DND-41 (cell line): ENCODE data around the gene MEX3C.

Experiments used
- ATAC-seq: fragments of 200-7000 bp; cut with Tn5 transposase; 3 replicates; pipeline ENCODE4 v1.9.1; 2021; ENCODE audit warnings: low read depth; ENCODE audit not compliant: insufficient read depth
- DNase-seq: peaks from one replicate; pipeline ENCODE4 v3.0.0-alpha.2; 2020
- H2AFZ ChIP-seq: 2 replicates; pipeline ENCODE4 v1.6.0; 2012; ENCODE audit warnings: low read depth, low read length
- H3K27ac ChIP-seq: 2 replicates; pipeline ENCODE4 v1.5.1; 2012; ENCODE audit warnings: low read length, inconsistent platforms
- H3K27me3 ChIP-seq: fragments of 200-600 bp; sonication (generic); 2 replicates; pipeline ENCODE4 v1.6.0; 2012; ENCODE audit warnings: low read length, mild to moderate bottlenecking, inconsistent platforms; ENCODE audit not compliant: insufficient read depth, poor library complexity
- H3K36me3 ChIP-seq: 2 replicates; pipeline ENCODE4 v1.5.1; 2012; ENCODE audit warnings: low read length, inconsistent platforms; ENCODE audit not compliant: insufficient read depth
- H3K4me1 ChIP-seq: 2 replicates; pipeline ENCODE4 v1.5.1; 2012; ENCODE audit warnings: mild to moderate bottlenecking, low read length; ENCODE audit not compliant: insufficient read depth
- H3K4me2 ChIP-seq: 2 replicates; pipeline ENCODE4 v1.6.0; 2012; ENCODE audit warnings: mild to moderate bottlenecking, moderate library complexity, low read length, inconsistent platforms; ENCODE audit not compliant: insufficient read depth
- H3K4me3 ChIP-seq, 2 experiments: fragments of 200-600 bp in 1 of 2; shearing (Covaris generic) in 1 of 2; 2 replicates each; pipeline ENCODE4 v1.5.1; 2012 to 2016; ENCODE audit warnings: inconsistent platforms in 2 of 2, low read length in 2 of 2, mild to moderate bottlenecking in 2 of 2, low read depth in 1 of 2, moderate library complexity in 1 of 2
- H3K79me2 ChIP-seq: 2 replicates; pipeline ENCODE4 v1.6.0; 2012; ENCODE audit warnings: low read length, inconsistent platforms; ENCODE audit not compliant: insufficient read depth
- H3K9ac ChIP-seq: 2 replicates; pipeline ENCODE4 v1.6.0; 2012; ENCODE audit warnings: low read depth, mild to moderate bottlenecking, inconsistent platforms, low read length, moderate library complexity
- H3K9me3 ChIP-seq: 2 replicates; pipeline ENCODE4 v1.5.1; 2012; ENCODE audit warnings: low read length, moderate library complexity, mild to moderate bottlenecking, inconsistent platforms; ENCODE audit not compliant: insufficient read depth, severe bottlenecking
- H4K20me1 ChIP-seq: 2 replicates; pipeline ENCODE4 v1.6.0; 2012; ENCODE audit warnings: low read length; ENCODE audit not compliant: insufficient read depth
- CTCF ChIP-seq: IDR thresholded peaks from 2 replicates; pipeline ENCODE4 v1.5.1; 2012; ENCODE audit warnings: borderline replicate concordance, low read length, moderate library complexity, mild to moderate bottlenecking; ENCODE audit not compliant: poor library complexity, severe bottlenecking; ENCODE audit errors: extremely low read depth
- EZH2 ChIP-seq: IDR thresholded peaks from 3 replicates; pipeline ENCODE4 v1.6.1; 2012; ENCODE audit warnings: borderline replicate concordance, low read depth, mild to moderate bottlenecking, moderate library complexity, low read length, inconsistent platforms; ENCODE audit not compliant: severe bottlenecking

MEX3C gene

GRCh38 chr18:51194604-51195003 is 2.9 kb downstream of the MEX3C start:
- Histone ChIP-seq H3K27ac (peak overlapping the region; percentile 90), H3K79me2 (peaks cover 73% of the 10 kb centered on the region), H3K9me3 (no peaks in the 10 kb centered on the region), H3K27me3 (no peaks in the 10 kb centered on the region), H3K9ac (peak overlapping the region; percentile 87), H2AFZ (no peak overlapping the region), H3K4me3 (peak overlapping the region; percentile 73 to 93), H3K36me3 (peaks cover 26% of the 10 kb centered on the region), H3K4me2 (peak overlapping the region; percentile 88), H3K4me1 (peaks cover 49% of the 10 kb centered on the region), H4K20me1 (peaks cover 57% of the 10 kb centered on the region)
- DNase-seq (no peak), ATAC-seq (no peak)
- TF ChIP-seq EZH2 (no peak), CTCF (no peak)

GRCh38 chr18:51193621-51194287 is 3.7 kb downstream of the MEX3C start:
- TF ChIP-seq EZH2 = no peak
- TF ChIP-seq CTCF = no peak
- H2AFZ ChIP-seq = no peak overlapping the region
- H3K4me3 ChIP-seq = peak overlapping the region in 1 of 2 experiments; percentile 93; a peak in 2 of 4 replicates
- ATAC-seq (no peak), DNase-seq (no peak)
- H3K9ac ChIP-seq = peak overlapping the region; percentile 87; the same call in 1 of the 2 replicates
- H3K79me2 ChIP-seq = peaks cover 82% of the 10 kb centered on the region
- H3K4me1 ChIP-seq = peaks cover 50% of the 10 kb centered on the region
- no peaks in the 10 kb centered on the region for H3K27me3 ChIP-seq
- no peak overlapping the region; the same call in 1 of the 2 replicates for H3K27ac ChIP-seq
- H3K36me3 ChIP-seq = peaks cover 29% of the 10 kb centered on the region
- H4K20me1 ChIP-seq = peaks cover 59% of the 10 kb centered on the region
- peak overlapping the region; percentile 88 for H3K4me2 ChIP-seq
- no peaks in the 10 kb centered on the region for H3K9me3 ChIP-seq

- H4K20me1 ChIP-seq = peaks cover 69% of the 10 kb centered on the region
- TF ChIP-seq CTCF (no peak), EZH2 (no peak)
- H3K27me3 ChIP-seq = no peaks in the 10 kb centered on the region
- H3K4me2 ChIP-seq = peak overlapping the region; percentile 88
- no peak overlapping the region; a peak in 1 of 4 replicates for H3K4me3 ChIP-seq
- H2AFZ ChIP-seq = no peak overlapping the region
- no peak for ATAC-seq
- peaks cover 46% of the 10 kb centered on the region for H3K4me1 ChIP-seq
- no peak for DNase-seq
- peaks cover 92% of the 10 kb centered on the region for H3K79me2 ChIP-seq
- H3K27ac ChIP-seq = no peak overlapping the region
- H3K9ac ChIP-seq = no peak overlapping the region
- peaks cover 31% of the 10 kb centered on the region for H3K36me3 ChIP-seq
- no peaks in the 10 kb centered on the region for H3K9me3 ChIP-seq
Observed at GRCh38 chr18:51192696-51193095, 4.8 kb downstream of the MEX3C start.
